GM12875 (cell line): ENCODE measurements around the gene RGPD4.

Experiments used
- H3K4me3 ChIP-seq: one replicate; pipeline ENCODE4 v1.5.1; 2011; ENCODE audit warnings: low read depth, low read length, control low read depth
- TF ChIP-seq, protein P1 (sequence below): IDR thresholded peaks from 2 replicates; pipeline ENCODE4 v1.5.1; 2011; ENCODE audit warnings: low read depth, mild to moderate bottlenecking, control low read depth, inconsistent platforms, low read length, moderate library complexity, borderline replicate concordance; ENCODE audit not compliant: insufficient read depth

RGPD4 gene

DNA sequence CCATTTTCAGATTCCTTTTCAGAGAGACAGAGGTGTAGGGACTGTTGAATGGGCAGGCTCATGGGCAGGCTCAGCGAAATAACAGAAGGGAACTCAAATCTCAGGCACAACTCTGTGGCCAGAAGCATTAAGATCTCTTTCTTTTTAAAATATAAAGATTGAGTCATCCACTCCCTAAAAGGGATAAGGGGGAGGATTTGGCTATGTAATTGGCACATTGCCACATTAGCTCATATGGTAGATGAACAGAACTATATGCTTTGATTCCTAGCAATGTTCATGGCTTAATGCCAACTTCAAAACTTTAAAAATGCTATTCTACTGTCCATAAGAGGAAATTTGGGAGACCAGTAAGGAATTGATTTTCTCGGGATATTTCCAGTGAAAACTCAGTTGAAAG lies 105.8 kb downstream of the RGPD4 start:
- H3K4me3 ChIP-seq = no peak overlapping the region
- TF ChIP-seq, protein P1, sequence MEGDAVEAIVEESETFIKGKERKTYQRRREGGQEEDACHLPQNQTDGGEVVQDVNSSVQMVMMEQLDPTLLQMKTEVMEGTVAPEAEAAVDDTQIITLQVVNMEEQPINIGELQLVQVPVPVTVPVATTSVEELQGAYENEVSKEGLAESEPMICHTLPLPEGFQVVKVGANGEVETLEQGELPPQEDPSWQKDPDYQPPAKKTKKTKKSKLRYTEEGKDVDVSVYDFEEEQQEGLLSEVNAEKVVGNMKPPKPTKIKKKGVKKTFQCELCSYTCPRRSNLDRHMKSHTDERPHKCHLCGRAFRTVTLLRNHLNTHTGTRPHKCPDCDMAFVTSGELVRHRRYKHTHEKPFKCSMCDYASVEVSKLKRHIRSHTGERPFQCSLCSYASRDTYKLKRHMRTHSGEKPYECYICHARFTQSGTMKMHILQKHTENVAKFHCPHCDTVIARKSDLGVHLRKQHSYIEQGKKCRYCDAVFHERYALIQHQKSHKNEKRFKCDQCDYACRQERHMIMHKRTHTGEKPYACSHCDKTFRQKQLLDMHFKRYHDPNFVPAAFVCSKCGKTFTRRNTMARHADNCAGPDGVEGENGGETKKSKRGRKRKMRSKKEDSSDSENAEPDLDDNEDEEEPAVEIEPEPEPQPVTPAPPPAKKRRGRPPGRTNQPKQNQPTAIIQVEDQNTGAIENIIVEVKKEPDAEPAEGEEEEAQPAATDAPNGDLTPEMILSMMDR = no peak

DNA sequence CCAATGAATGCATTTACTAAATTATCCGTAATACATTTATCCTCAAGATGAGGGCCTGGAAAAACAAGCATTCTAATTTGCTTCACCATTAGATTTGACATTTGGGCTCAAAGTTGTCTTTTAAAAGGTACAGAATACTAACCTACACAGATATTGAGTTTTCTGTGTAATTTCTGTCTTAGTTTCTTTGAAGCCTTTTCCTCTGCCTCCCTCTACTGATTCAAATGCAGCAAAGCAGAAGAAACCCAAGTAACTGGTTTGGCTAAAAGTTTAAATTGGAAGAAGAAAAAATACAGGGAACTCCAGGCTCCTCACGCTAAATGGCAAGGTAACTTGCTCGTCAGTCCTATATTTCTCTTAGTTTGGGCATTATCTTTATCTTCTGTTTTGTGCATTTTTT lies 106.3 kb downstream of the RGPD4 start:
- H3K4me3 ChIP-seq = no peak overlapping the region
- TF ChIP-seq, protein P1 = no peak

- H3K4me3 ChIP-seq = no peak overlapping the region
- TF ChIP-seq, protein P1 = peak; percentile 7; the same call in 1 of the 2 replicates
Measured at GRCh38 chr2:107936433-107937359, 110.0 kb downstream of the RGPD4 start.
